ENCODE measurements around the gene LARGE1.

- TF ChIP-seq ZBTB40 (IDR thresholded peaks at IDR 0.05) (no peak), ZBTB40 (CRISPR knock-in tag; IDR thresholded peaks at IDR 0.05) (no peak), MEF2D (tag; conservative IDR thresholded peaks at IDR 0.05; ENCODE audit: low read depth) (no peak), HDGF (IDR thresholded peaks at IDR 0.05) (no peak), JUNB (CRISPR knock-in tag; conservative IDR thresholded peaks at IDR 0.05) (no peak), HOXB6 (CRISPR knock-in tag; IDR thresholded peaks at IDR 0.05; ENCODE audit: borderline replicate concordance) (no peak), SIX5 (IDR thresholded peaks at IDR 0.05; ENCODE audit: borderline replicate concordance in 1 of 2, insufficient read depth in 1 of 2, low read depth in 1 of 2, low read length in 2 of 2) (no peak), REST (IDR thresholded peaks at IDR 0.05; ENCODE audit: borderline replicate concordance) (no peak), REST (CRISPR knock-in tag; IDR thresholded peaks at IDR 0.05; ENCODE audit: low read depth) (no peak), ZNF232 (CRISPR knock-in tag; IDR thresholded peaks at IDR 0.05) (no peak), MXI1 (IDR thresholded peaks at IDR 0.05; ENCODE audit: low read depth, low read length) (no peak), POLR2A (conservative IDR thresholded peaks at IDR 0.05) (no peak), CC2D1A (IDR thresholded peaks at IDR 0.05) (no peak)
- TF ChIP-seq, protein P1, sequence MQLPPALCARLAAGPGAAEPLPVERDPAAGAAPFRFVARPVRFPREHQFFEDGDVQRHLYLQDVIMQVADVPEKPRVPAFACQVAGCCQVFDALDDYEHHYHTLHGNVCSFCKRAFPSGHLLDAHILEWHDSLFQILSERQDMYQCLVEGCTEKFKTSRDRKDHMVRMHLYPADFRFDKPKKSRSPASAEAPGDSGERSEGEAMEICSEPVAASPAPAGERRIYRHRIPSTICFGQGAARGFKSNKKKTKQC (CRISPR knock-in tag; IDR thresholded peaks at IDR 0.05), result no peak
- TF ChIP-seq, protein P2, sequence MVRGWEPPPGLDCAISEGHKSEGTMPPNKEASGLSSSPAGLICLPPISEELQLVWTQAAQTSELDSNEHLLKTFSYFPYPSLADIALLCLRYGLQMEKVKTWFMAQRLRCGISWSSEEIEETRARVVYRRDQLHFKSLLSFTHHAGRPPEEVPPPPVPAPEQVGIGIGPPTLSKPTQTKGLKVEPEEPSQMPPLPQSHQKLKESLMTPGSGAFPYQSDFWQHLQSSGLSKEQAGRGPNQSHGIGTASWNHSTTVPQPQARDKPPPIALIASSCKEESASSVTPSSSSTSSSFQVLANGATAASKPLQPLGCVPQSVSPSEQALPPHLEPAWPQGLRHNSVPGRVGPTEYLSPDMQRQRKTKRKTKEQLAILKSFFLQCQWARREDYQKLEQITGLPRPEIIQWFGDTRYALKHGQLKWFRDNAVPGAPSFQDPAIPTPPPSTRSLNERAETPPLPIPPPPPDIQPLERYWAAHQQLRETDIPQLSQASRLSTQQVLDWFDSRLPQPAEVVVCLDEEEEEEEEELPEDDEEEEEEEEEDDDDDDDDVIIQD (CRISPR knock-in tag; IDR thresholded peaks at IDR 0.05), result no peak
These were observed 322.8 kb downstream of the LARGE1 start for GRCh38 chr22:33597274-33597985.

All from K562 (cell line).